CD4-positive, alpha-beta T cell treated with Interleukin-10 for 1 hour (primary cell): ENCODE data around the gene CHRM5.
A peak's percentile ranks its signal among the peaks of the same experiment; 100 is the strongest.

Source experiments
- DNase-seq: peaks from one replicate; pipeline ENCODE4 v3.0.0-alpha.2; 2020

The CHRM5 gene

DNA sequence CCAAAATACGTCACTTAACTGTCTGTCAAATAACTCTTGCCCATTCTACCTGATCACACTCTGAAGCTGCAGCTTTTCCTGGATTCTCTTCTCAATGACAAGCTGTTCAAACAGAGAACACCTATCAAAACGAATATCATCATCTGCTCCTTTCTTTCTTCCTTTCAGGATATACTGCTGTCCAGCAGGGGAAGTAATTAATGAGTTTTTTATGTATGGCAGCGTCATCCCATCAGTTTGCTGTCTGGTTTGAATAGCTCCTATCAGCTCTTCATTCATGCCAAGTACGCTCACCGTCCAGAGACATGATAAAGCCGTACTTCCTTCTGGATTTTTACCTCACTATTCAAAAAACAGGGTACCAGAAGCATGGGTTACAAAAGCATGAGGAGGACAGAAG, at the start of gene CHRM5:
TSS of gene CHRM5 (plus strand) at position 274 of the 400 bp plus-strand sequence. CDS start 94,221 bp downstream, outside the sequence.
- no peak for DNase-seq

- DNase-seq: no peak
These were observed 44.9 kb upstream of the CHRM5 start for GRCh38 chr15:33923446-33923845.

DNA sequence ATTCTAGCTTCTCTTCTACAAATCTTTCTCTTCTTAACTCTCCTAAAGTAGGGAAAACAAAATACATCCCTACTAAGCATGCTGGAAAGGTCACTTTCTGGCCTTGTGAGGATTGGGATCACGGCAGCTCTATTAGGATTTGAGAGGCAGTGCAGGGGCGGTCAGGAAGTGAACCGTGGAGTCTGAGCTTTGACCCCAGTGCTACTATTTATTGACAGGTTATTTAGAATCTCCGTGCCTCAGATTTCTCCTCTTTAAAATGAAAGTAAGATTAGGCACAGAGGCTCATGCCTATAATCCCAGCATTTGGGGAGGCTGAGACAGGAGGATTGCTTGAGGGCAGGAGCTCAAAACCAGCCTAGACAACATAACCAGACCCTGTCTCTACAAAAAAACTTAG, 42.0 kb upstream of the CHRM5 start:
- DNase-seq: no peak

GRCh38 chr15:33932734-33933133, 35.6 kb upstream of the CHRM5 start:
- no peak for DNase-seq

- no peak for DNase-seq
These were observed 33.9 kb upstream of the CHRM5 start for GRCh38 chr15:33934396-33934795.

GRCh38 chr15:33934921-33935320, 33.4 kb upstream of the CHRM5 start:
- no peak for DNase-seq

DNA sequence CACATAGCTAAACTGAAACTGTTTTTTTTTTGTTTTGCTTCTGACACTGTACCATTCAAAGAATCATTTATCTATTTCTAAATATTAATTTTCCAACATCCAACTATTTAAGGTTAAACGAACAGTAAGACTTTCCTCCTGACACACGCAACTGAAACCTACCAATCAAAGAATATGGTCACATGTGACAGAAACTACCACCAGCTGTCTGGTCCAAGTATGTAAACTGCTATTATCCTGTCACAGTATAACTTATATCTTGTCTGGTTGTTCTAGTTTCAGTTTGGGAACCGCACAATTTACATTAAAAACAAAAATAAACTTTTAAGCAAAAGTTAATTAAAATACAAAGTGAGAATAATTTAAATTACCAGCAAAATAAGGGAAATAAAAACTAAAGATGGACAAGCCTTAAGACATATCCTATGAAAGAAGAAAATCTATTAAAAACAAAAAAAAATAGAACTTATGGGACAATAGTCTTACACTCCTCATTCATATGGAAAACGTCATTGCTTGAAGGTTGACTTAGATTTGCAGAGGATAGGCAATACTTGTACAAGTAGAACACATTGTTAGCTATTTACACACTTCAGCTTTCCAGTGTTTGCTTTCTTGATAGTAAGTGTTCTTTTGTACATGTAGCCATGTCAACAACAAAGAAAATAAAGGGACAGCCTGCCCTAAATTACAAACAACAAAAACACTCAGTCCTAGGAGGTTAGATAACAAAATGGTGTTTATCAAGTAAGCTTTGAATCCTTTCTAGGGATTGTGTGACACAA, 26.8 kb upstream of the CHRM5 start:
- DNase-seq: no peak

GRCh38 chr15:33946152-33946551, 22.1 kb upstream of the CHRM5 start:
- no peak for DNase-seq

GRCh38 chr15:33955945-33956344, 12.4 kb upstream of the CHRM5 start:
- DNase-seq: no peak

DNA sequence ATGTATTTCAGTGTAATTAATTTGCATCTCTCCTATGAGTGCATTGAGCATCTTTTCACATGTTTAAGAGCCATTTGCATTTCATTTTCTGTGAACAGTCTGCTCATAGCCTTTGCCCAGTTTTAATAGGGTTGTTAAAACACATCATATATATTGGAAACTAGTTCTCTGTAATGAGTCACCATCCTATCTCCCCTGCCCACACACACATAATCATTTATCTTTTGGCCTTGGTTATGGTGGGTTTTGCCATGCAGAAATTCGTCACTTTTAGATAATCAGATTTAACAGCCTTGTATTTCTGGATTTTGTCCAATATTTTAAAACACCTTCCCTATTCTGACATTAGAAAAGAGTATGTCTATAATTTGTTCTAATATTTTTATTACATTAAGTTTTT, 11.9 kb upstream of the CHRM5 start:
- no peak for DNase-seq

DNA sequence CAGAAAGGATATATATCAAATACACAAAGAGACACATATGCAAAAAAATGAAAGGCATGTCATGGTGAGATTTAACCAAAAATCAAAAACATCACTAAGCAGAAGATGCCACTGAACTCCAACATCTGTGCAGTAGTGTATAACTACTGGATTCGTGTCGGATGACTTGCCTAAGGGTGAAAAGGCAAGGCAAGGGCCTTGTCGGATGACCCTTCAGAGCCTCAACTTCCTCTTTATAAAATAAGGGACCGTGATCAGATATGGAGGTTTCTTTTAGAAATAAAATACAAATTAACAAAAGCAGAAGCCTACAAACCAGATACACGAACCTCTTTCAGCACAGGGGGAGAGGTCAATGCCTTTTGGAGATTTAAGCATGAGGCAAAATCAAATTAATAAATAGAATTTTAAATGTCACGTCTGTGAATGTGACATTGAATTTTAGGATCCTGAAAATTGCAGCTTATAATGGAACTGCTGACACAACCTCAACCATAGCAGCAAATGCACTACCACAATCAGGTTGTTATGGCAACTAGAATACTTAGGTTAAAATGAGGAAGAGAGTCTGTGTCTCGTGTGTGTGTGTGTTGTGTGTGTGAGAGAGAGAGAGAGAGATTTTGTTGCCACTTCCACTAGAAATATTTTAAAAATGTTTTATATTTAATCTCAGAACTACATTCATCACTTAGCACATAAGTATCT, 8.3 kb upstream of the CHRM5 start:
- no peak for DNase-seq

- no peak for DNase-seq
These were observed 7.8 kb upstream of the CHRM5 start for GRCh38 chr15:33960549-33960935.

DNA sequence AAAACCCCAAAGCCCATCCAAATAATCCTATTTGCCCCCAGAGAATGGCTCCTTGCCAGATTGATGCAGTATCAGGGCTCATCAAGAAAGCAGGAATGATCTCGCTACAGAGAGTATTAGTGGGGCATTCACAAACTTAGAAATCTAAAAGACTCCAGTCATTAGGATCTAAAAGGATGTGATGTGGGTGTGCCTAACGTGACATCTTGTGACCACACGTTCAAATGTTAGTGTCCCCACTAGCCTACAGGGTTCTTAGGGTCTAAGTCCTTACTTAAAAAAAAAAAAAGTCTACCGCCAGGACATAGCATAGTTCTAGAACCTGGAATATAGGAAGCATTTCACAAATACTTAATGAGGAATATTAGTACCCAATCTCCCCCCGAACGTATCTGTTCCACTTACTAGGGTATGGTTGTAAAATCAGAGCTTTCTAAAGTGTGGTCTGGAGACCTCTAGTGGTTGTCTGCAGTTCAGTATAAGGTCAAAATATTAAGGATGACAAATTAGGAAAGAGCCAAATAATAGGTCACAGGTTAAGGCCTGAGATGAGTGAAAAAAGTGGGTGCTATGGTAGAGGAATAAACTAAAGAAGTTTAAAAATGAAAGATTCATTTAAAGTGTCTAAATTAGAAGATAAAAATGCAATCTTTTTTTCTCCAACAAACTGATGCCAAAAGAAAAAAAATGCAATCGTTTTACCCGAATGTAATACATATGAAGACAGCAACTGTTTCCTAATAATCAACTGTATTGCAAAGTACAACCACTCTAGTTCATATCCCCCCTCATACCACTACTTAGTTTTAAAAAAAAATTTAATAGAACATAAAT, 4.2 kb upstream of the CHRM5 start:
- peak; percentile 4 for DNase-seq

- no peak for DNase-seq
These were observed 3.6 kb upstream of the CHRM5 start for GRCh38 chr15:33964665-33965040.

GRCh38 chr15:33968821-33969220, 524 bp downstream of the CHRM5 start:
- DNase-seq: no peak

- no peak for DNase-seq
These were observed 3.5 kb downstream of the CHRM5 start for GRCh38 chr15:33971811-33972210.

- no peak for DNase-seq
These were observed 6.8 kb downstream of the CHRM5 start for GRCh38 chr15:33975022-33975565.

GRCh38 chr15:33980159-33980558, 11.9 kb downstream of the CHRM5 start:
- DNase-seq: no peak

DNA sequence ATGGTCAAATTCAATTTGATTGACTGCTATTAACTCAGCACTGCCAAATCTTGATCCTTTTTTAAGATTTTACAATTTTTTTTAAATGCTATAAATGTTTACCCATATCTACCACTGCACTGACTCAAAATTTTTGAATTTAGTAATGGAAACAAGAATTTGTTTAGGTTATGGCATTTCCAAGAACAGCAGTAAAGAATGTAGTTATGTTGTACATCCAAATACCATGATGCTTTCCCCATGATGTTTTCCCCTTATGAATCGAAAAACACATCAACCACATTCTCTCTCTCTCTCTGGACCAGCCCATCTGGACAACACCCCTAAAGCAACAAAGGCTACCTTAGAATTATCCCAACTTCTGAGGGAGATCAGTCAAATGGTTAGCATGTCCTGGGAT, 14.2 kb downstream of the CHRM5 start:
- DNase-seq: no peak

- DNase-seq: no peak
These were observed 17.0 kb downstream of the CHRM5 start for GRCh38 chr15:33985287-33985686.

DNA sequence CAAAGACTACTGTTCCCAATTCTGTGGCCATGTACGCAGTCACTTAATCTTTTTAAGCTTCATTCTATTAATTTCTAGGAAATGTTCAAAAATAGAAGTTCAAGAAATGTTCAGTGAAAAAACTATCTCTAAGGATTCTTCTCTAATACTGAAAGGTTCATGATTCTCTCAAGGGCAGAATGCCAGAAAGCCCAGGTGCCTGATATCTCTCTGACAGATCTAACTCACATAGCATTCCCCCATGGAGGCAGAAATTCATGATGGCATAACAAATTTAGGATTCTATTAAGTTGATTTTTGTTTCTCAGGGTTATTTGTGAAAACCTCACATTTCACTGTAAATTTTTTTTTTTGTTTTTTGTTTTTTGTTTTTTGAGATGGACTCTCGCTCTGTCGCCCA, 17.5 kb downstream of the CHRM5 start:
- no peak for DNase-seq

DNA sequence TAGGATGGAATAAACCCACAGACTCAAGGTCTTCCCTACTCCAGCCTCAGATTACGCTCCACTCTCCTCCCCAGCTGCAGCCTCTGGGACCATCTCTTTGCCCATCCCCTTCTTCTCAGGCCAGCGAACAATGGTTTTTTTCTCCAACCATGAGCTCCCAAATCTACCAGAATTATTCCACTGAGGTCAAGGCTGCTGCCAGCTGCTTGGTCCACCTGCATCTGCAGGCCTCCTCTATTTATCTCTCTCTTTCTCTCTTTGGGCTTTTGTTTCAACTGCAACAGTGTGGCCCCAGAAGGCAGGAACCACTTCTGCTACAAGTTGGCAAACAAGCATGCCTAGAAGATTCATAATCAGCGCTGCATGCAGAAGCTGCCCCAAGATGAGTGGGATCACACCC, 19.1 kb downstream of the CHRM5 start:
- DNase-seq: no peak

DNA sequence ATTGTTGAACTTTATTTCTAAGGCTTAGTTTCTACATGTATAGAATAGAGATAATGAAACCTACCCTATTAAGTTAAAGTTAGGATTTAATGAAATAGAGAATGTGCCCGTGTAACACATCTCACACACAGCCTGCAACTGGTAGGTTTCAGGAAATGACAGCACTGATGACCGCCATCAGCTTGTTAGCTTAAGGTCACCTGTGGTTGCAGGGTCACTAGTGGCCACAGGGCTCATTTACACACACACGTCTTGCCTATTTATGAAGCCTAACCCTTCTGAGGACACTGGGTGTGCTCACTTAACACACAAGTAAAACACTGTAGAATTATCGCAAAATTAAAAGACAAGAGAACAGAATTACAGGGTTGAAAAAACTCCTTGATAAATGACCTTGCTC, 20.1 kb downstream of the CHRM5 start:
- DNase-seq: no peak
